ENCODE data around the gene ZMYM4.
"Not testable (repeated sequence)": the region's sequence is repeated elsewhere in the genome, so short reads cannot be mapped to it uniquely, and the experiment has no call there.

The ZMYM4 gene

GRCh38 chr1:35326246-35326866, 57.8 kb downstream of the ZMYM4 start:
- DNase-seq (ENCODE audit: low read depth): no peak

- not testable (repeated sequence) for DNase-seq (ENCODE audit: low read depth)
Observed at GRCh38 chr1:35331618-35332017, 63.1 kb downstream of the ZMYM4 start.

GRCh38 chr1:35334485-35334884, 66.0 kb downstream of the ZMYM4 start:
- DNase-seq (ENCODE audit: low read depth): no peak

- DNase-seq (ENCODE audit: low read depth): no peak
Observed at GRCh38 chr1:35340519-35340918, 72.0 kb downstream of the ZMYM4 start.

- no peak for DNase-seq (ENCODE audit: low read depth)
Observed at GRCh38 chr1:35345439-35345981, 77.0 kb downstream of the ZMYM4 start.

- no peak for DNase-seq (ENCODE audit: low read depth)
Observed at GRCh38 chr1:35350872-35351271, 82.4 kb downstream of the ZMYM4 start.

- no peak for DNase-seq (ENCODE audit: low read depth)
Observed at GRCh38 chr1:35359995-35360394, 91.5 kb downstream of the ZMYM4 start.

- DNase-seq (ENCODE audit: low read depth): no peak
Observed at GRCh38 chr1:35361638-35362037, 93.1 kb downstream of the ZMYM4 start.

- no peak for DNase-seq (ENCODE audit: low read depth)
Observed at GRCh38 chr1:35364741-35365140, 96.2 kb downstream of the ZMYM4 start.

GRCh38 chr1:35367914-35368313, 99.4 kb downstream of the ZMYM4 start:
- DNase-seq (ENCODE audit: low read depth): no peak

- DNase-seq (ENCODE audit: low read depth): no peak
Observed at GRCh38 chr1:35369922-35370671, 101.6 kb downstream of the ZMYM4 start.

GRCh38 chr1:35371506-35371905, 103.0 kb downstream of the ZMYM4 start:
- DNase-seq (ENCODE audit: low read depth): no peak

GRCh38 chr1:35377555-35377954, 109.0 kb downstream of the ZMYM4 start:
- no peak for DNase-seq (ENCODE audit: low read depth)

GRCh38 chr1:35379317-35380000, 111.0 kb downstream of the ZMYM4 start:
- DNase-seq (ENCODE audit: low read depth): no peak

- DNase-seq (ENCODE audit: low read depth): not testable (repeated sequence)
Observed at GRCh38 chr1:35380111-35380510, 111.6 kb downstream of the ZMYM4 start.

- no peak for DNase-seq (ENCODE audit: low read depth)
Observed at GRCh38 chr1:35382107-35382506, 113.6 kb downstream of the ZMYM4 start.

- no peak for DNase-seq (ENCODE audit: low read depth)
Observed at GRCh38 chr1:35386290-35386689, 117.8 kb downstream of the ZMYM4 start.

- no peak for DNase-seq (ENCODE audit: low read depth)
Observed at GRCh38 chr1:35386959-35387358, 118.5 kb downstream of the ZMYM4 start.

GRCh38 chr1:35390600-35391494, 122.3 kb downstream of the ZMYM4 start:
- DNase-seq (ENCODE audit: low read depth): no peak

- no peak for DNase-seq (ENCODE audit: low read depth)
Observed at GRCh38 chr1:35394386-35394785, 125.9 kb downstream of the ZMYM4 start.

GRCh38 chr1:35398739-35399138, 130.2 kb downstream of the ZMYM4 start:
- DNase-seq (ENCODE audit: low read depth): no peak

GRCh38 chr1:35401049-35401448, 132.5 kb downstream of the ZMYM4 start:
- no peak for DNase-seq (ENCODE audit: low read depth)
